Posterior cingulate gyrus (tissue), 11 donors: ENCODE measurements around the gene ERCC1.

ENCODE experiments used
- DNase-seq, 10 donors: peaks; one replicate each; pipeline versions ENCODE4 v3.0.0 to v3.0.0-alpha.2; 2020 to 2021; ENCODE audit warnings: mixed read lengths in 3 of 10
- intact Hi-C: fragments of 100-400 bp; cut with DNase I; formaldehyde crosslinking; loops from one replicate; pipeline ENCODE4 v1.15.1; 2023

The ERCC1 gene

DNA sequence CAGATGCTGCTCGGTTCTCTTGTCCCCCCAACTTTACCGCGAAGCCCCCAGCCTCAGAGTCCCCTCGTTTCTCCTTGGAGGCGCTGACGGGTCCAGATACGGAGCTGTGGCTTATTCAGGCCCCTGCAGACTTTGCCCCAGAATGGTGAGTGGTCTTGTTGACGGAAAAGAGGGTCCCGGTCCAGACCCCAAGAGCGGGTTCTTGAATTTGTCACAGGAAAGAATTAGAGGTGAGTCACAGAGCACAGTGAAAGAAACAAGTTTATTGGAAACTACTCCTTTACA lies 16.7 kb downstream of the ERCC1 start:
- intact Hi-C loops: loop anchor here (5.0 kb wide), 1 partner anchor 35 kb away; the partner anchor contains the start of gene ERCC2
- DNase-seq: peak in 1 of 10 donors; percentile 46

DNA sequence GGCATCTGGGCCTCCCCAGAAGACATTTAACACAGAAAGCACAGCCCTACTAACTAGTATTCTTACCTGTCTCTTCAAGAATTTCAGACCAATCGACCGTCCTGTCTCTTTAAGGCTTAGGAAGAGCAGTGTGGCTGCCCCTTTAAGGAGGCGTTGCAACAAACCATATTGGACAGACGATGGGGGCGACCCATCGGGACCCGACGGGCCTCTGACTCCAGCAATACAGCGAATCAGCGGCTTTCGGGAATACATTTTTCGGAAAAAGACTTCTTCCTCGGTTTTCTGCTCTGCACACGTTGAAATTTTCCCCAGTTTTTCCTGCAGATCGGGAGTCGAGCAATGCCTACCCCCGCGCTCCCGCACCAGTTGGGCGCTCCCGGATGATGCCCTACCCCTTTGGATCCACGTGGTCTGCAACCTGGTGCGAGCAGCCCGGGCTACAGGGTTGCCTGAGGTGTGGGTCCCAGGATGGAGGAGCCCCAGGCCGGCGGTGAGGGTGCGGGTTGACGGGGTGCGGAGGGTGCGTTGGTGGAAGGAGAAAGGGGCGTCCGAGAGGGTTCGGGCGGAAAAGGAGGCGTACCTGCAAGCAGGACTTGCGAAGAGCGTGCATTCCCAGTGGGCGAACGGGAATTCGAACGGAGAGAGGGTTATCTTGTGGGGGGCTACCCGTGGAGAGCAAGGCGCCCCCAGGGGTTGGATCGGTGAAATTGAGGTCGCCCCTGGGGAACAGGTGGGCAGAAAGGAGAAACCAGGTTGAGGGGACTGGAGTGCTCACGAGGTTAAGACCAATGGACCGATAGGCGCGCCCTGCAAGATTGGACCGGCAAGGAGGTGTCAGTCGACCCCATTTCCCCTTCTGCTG lies 17.3 kb downstream of the ERCC1 start, which contains the start of gene POLR1G:
TSS of gene POLR1G (plus strand) at position 419 of the 865 bp plus-strand sequence. CDS start at position 472, 53 bp downstream.
- intact Hi-C loops: loop anchor here (5.0 kb wide), 1 partner anchor 34 kb away; the partner anchor contains the start of gene ERCC2
- peak; percentile 71 to 97 (median 80) for DNase-seq

DNA sequence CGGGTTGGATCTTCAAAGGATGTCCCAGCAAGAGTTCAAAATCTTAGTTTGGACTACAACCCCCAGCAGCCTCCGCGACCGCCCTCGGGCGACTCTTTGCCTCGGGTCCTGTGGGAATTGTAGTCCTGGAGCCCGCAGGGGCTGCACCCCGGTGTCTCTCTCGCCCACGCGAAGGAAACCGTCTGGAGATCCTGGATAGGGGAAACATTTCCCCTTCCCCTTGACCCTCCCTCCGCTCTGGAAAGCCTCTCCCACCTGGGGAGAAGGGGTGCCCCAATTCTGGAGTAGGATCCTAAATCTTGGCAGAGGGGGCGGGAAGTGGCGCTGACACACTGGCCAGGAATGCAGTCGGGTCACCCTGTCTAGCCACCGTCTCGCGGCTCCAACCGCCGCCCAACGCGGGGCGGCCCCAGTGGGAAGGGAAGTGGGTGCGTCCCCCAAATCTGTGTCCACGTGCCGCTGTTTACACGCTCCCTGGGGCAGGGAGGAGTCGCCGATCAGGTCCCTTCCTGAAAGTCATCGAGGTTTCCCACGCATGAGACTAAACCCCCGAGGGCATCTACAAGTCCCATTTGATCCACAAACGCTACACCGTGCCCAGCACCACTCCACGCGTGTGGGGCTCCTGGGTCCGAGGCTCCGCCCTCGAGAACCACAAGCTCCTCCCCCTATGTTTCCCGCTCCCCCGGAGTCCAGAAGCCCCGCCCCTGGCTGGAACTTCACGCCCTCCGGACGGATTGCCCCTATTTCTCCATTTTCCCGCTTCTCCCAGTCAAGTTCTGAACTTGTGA lies 18.1 kb downstream of the ERCC1 start:
- intact Hi-C loops: loop anchor here (5.0 kb wide), 1 partner anchor 33 kb away; the partner anchor contains the start of gene ERCC2
- peak; percentile 74 to 98 (median 89) for DNase-seq

DNA sequence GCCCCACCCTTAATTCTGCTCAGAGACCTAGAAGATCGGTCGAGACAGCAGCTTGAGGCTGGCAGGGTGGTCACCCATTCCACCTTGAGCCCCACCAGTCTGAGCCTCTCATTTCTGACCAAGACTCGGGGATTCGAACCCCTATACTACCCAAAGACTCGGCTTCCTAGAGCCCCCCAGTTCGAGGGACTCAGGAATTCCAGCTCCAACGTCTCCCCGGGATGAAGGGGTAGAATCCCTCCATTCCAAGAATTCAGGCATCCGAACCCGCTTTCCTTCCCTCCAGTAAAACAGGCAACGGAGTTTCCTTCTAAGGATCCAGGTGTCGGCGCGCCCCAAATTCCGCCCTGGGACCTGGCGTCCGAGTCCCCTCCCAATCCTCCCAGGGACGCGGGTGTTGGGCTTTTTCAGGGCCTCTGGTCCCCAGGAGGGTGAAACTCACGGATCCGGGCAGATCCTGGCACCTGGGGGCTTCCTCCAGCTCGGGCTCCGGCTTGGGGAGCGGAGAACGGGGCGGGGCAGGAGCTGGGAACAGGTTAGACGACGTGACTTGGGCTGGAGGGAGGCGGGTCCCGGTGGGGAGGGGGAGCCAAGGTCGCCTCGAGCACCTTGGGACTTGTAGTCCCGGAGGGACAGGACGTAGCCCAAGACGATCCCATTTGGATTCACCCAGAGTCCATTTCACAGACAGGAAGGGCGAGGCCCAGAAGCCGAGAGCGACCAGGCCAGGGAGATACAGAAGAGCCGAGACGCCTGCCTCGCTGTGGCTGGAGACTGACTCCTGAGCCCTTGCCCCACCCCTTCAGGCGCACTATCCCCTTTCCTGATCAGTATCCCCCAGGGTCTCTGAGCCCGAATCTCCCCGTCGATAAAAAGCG lies 18.9 kb downstream of the ERCC1 start, which contains the start of gene PPP1R13L:
TSS of gene PPP1R13L (minus strand) at position 513 of the 878 bp plus-strand sequence. CDS start 6,751 bp downstream, outside the sequence.
- DNase-seq: peak in 6 of 10 donors; percentile 34 to 92 (median 44)
- intact Hi-C loops: loop anchor here (5.0 kb wide), 1 partner anchor 32 kb away; the partner anchor contains the start of gene ERCC2

DNA sequence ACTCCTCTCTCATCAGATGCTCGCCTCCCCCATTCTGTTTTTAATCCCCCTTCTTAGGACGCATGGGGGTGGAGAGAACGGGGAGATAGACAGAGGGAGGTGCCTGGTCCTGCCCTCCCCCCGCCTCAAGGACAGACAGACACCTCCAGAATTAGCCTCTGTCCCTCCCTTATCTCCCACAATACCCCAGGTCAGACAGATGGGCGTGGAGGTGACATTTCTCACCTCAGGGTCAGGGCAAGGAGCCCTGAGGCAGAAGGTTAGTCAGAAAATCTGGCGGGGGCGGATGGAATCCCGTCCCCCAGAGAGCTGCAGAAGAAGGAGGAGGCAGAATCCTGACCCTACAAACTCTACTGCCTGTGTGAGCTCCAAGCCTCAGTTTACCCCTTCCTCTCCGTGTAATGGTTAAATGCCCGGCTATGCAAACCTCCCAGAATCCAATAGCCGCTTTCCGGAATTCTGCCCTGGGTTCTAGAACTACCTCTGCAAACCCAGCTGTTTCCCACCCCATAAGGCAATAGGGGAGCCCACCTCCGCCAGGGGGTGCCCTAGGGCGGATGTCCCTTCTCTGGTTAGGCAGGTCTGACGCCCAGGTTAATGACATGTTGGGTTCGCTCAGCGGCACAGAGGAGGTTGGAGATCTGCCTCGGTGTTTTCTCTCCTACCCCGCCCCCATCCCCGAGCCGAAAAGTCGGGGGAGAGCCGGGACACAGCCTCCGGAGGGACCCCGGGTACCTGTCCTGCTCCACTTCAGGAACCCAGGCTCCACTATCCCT lies 19.7 kb downstream of the ERCC1 start:
- intact Hi-C loops: no loop called here
- peak in 2 of 10 donors; percentile 69 to 72 for DNase-seq

DNA sequence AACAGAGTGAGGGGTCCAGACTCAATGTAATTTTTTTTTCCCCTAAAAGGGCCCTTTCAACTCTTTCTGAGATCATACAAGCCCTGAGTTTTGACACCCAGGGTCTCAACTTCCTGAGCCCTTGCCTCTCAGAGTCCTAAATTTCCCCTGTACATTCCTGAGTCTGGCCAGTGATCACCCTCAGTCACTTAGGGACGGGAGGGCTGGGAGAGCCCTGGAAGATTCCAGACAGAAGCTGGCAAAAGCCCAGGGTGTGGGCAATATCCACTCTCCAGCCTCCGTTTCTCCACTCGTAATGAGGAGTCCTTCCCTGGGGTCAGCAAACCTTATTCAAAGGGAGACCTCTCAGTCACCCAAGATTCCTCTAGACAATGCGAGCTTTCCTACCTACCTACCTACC lies 20.4 kb downstream of the ERCC1 start:
- intact Hi-C loops: no loop called here
- DNase-seq: peak in 2 of 10 donors; percentile 39 to 50

DNA sequence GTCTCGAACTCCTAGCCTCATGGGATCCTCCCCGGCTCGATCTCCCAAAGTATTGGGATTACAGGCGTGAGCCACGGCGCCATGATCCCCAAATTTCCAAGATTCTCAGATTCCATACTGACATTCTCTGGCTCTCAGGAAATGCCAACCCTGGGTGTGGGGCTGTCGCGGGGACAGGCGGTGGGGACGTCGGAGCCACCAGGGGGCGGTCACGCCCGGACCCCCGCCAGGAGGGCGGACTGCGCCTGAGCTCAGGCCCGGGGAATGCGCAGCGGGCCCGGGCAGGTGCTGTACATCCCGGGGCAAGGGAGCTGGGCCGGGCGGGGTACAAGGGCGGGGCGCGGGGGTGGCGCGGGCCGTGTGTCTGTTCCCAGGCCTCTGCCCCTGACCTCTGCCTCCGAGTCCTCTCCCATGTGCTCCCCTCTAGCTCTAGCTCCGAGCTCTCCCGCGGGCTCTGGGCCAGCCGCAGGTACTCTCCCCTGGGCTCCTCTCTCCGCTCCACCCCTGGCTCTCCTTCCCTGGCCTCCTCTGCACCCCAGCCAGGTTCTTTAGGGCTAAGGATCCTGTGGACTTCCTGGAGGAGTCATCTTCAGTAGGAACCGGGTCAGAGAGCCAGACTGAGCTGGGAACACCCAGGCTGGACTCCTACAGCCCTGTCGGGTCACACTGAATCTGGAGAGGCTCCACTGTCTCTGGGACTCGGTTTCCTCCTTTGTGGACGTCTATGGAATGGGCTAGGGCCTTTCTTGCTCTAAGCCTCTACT lies 21.2 kb downstream of the ERCC1 start:
- peak in 2 of 10 donors; percentile 59 to 66 for DNase-seq

DNA sequence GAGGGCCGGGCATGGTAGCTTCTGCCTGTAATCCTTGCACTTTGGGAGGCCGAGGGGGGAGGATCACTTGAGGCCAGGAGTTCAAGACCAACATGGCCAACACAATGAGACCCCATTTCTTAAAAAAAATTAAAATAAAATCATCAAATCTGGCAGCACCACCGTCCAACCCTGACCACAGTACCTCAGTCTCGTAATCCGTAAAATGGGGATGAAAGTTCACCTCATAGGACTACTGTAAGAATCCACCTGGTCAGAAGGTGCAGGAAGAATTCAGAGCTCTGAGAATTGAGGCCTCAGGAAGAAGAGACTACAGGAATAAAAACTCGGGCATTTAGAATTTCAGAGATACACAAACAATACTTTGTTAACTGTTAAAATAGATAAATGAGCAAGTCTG lies 21.9 kb downstream of the ERCC1 start:
- DNase-seq: peak in 2 of 10 donors; percentile 24 to 39
- intact Hi-C loops: no loop called here

More for the DNA sequence above, 21.2 kb downstream of the ERCC1 start:
- intact Hi-C loops: no loop called here

DNA sequence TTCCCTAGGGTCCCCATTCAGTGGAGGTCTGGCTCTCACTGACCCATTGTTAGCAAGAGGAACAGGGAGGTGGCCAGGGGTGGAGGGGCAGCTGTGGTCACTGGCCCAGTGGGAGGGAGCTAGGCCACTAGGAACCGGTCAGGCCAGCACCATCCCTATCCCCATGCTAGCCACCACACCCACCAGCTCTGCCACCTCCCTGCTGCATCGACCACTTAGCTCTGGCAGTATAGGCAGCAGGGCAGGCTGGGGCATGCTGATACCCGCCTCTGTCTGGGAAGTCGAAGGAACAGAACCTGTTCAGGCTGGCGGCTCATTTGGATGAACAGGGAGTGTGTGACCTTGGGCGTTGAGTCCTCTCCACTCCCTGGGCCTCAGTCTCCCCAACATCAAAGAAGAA lies 23.5 kb downstream of the ERCC1 start:
- intact Hi-C loops: no loop called here
- DNase-seq: peak in 2 of 10 donors; percentile 50 to 55

DNA sequence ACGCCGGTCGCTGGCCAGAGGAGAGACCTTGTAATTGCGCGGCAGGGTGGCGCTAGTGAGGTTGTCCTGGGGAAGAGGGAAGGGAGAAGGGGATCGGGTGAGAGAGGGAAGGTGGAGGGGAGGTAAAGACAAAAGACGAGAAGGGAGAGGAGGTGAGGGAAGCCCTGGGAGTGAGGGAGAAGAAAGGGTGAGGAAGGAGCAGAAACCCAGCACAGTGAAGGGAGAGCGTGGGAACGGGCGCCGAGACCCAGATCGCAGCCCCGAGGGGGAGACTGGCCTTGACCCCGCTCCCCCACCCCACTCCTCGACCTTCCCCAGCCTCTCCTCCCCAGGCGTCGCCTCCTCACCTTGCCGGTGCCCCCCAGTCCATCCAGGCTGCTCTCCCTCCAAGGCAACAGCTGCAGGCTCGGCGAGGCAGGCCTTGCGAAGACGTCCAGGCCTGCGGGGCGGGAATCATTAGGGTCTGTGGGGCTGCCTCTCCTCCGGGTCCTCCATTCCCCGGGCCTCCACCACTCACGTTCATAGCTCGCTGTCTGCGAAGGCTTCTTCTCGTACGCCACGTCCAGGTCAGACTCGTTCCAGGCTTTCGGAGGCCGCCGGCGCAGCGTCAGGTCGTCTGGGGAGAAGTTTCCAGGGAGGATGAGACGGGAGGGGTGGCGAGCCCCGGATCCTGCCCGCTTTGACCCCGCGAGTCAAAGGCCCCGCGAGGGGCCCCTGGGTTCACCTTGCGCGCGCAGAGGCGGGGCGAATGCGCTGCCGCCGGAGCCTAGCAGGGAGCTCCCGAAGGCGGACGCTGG lies 27.7 kb downstream of the ERCC1 start:
- peak in 1 of 10 donors; percentile 71 for DNase-seq
- intact Hi-C loops: no loop called here

DNA sequence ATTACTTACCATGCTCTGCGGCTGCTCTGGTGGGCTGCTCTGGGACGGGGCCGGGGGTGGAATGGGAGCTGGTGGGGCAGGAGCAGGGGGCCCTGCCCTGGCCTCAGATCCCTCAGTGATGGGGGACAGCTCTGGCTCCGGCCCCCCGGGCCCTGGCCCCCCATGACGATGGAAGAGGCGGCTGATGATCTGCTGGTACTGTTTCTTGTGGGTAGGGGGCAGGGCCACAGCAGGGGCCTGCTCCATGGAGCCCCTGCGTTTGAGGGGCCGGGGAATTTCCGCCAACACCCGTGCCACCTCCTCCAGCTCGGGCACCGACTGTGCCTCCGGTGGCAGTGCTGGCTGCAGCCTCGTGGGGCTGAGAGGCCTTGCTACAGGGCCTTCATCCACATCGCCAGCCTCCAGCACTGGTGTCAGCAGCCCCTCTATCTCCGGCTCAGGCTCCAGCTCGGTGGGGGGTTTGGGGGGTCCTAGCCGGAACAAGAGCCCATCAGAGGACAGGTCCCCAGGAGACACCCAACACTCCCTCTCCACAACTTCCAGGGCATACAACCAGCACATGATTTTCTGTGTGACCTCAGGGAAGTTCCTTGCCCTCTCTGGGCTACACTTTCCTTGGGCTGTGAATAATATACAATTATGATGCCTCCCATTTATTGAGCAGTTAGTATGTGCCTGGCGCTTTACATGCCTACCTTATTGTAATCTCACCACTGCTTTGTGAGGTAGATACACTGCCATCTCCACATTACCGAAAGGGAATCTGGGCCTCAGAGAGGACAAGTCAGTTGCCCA lies 31.6 kb downstream of the ERCC1 start:
- peak in 1 of 10 donors; percentile 46 for DNase-seq
- intact Hi-C loops: no loop called here

DNA sequence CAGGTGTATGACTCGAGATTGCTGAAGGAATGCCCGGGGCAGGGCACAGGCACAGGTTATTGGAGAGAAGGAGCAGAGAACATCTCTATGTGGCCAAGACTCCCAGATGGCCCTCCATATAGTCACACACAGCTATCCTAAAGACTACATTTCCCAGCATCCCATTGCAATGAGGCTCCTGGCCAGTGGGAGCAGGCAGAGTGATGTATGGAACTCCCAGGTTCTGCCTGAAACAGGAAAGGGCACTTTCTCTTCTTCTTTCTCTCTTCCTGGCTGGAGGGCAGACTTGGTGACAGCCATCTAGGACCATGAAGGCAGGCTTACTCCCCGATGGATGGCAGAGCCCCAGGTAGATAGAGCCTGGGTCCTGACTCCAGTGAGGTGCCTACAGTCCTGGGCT lies 32.4 kb downstream of the ERCC1 start:
- intact Hi-C loops: no loop called here
- DNase-seq: peak in 1 of 10 donors; percentile 7

DNA sequence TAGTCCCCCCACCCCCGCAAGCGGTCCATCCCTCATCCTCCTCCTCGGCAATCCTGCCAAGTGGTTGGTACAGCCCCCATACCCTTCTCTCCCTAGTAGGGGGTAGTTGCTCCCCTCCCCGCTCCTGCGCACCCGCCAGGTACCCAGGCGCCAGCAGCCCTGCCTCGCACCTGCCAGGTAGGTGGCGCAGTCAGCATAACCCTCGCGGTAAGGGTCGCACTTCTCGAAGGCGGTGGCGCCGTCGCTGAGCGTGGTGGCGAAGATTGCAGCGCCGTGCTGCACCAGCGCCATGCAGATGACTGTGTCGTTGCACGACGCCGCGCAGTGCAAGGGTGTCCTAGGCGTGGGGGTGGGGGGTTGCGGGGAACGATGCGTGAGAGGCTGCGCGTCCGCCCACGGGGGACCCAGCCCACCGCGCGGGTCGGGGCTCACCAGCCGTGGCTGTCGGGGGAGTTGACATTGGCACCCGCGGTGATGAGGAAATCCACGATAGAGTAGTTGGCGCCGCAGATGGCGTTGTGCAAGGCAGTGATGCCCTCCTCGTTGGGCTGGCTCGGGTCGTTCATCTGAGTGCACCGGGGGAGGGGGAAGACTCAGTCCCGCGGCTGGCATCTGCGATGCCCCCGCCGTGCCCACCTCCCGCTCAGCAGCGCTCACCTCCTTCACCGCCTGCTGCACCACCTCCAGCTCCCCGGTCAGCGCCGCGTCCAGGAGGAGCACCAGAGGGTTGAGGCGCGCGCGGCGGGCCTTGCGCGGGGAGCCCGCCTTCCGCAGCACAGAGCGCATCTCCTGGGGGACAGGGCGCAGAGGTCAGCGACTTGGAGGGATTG lies 38.1 kb downstream of the ERCC1 start:
- peak in 1 of 10 donors; percentile 57 for DNase-seq
- intact Hi-C loops: no loop called here

DNA sequence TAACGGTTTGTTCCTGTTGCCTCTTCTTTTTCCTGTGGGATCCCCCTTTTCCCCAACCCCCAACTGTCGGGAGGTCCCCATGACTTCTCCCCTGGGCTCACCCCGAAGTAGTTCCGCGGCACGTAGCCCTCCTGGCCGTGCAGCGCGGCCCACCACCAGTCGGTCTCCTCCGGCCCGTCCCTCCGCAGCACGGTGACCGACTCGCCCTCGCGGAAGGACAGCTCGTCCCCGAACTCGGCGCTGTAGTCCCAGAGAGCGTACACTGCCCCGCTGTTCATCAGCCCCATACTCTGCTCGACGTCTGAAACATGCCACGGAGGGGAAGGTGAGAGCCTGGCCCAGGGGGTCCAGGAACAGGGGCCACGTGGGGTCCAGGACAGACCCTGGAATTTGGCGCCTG lies 41.3 kb downstream of the ERCC1 start:
- DNase-seq: no peak
- intact Hi-C loops: no loop called here

DNA sequence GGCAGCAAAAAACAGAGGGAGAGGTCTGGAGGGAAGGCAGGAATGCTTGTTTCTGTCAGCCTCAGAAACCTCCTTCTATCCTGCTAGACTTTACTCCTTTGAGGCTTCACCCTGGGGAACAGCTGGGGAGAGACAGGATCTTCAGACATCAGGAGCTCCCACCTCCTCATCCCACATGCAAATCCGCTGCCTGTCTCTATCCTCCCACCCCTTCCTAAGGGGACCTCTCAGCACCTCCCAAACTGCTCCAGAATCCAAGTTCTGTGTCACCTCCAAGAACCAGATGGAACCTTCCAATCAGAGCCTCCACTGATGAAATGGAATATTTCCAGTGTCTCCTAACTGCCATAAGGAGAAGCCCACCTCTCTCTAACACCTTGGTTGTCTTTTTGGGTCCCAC lies 43.6 kb downstream of the ERCC1 start:
- DNase-seq: no peak
- intact Hi-C loops: no loop called here
